Measurements from ENCODE around the gene CTNNA1.
A peak's percentile ranks its signal among the peaks of the same experiment; 100 is the strongest.
"Not testable (repeated sequence)": the region's sequence is repeated elsewhere in the genome, so short reads cannot be mapped to it uniquely, and the experiment has no call there.

The CTNNA1 gene

DNA sequence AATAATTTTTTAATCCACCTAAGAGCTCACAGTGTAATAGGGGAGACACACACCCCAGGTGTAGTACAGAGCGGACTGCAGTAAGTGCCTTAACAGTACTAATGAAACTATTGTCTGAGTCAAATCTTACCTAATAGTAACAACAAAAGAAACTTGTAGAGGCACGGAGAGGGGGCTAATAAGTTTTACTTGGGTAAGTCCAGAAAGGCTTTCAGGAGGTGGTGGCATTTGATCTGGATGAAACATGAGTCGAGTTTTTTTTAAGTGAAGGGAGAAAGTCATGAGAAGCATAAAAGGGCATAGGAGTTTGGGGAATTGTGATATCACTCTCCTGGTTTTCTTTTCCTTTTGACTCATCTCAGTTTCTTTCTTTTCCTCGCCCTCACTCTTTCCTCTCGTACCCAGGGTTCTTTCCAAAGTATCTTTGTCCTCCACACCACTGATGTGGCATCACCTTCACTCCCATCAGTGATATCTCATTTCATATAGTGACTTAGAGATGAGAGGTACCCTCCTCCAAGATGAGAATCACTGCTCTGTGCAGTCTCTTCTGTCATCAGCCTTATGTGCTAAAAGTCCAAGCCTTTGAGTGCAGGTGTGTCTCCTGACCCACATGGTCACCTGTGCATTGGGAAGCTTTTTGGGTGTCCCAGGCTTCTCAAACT is 2.0 kb downstream of the CTNNA1 start:
- Histone ChIP-seq H3K4me3 (peak overlapping the region; percentile 79 to 100), H3K36me3 (peaks cover 7 to 15% (median 9%) of the 10 kb centered on the region in 3 donors), H3K4me1 (peaks cover 0 to 54% (median 30%) of the 10 kb centered on the region in 4 donors), H3K9me3 (no peaks in the 10 kb centered on the region), H3K27ac (peak overlapping the region; percentile 96 to 100), H3K27me3 (no peaks in the 10 kb centered on the region)
- TF ChIP-seq CTCF (IDR thresholded peaks at IDR 0.05): no peak
- DNase-seq: no peak
- intact Hi-C loops (cut with DNase I; ENCODE audit: low total_unique reads): no loop called here

- H3K9me3 ChIP-seq: no peaks in the 10 kb centered on the region
- H3K4me3 ChIP-seq: no peak overlapping the region
- H3K27ac ChIP-seq: no peak overlapping the region
- intact Hi-C loops (cut with DNase I; ENCODE audit: low total_unique reads): no loop called here
- H3K27me3 ChIP-seq: no peaks in the 10 kb centered on the region
- peaks cover 7 to 15% (median 9%) of the 10 kb centered on the region in 3 donors for H3K36me3 ChIP-seq
- H3K4me1 ChIP-seq: peaks cover 4 to 72% (median 45%) of the 10 kb centered on the region in 4 donors
- no peak for TF ChIP-seq CTCF (IDR thresholded peaks at IDR 0.05)
- no peak for DNase-seq
Measured at GRCh38 chr5:138757061-138757776, 4.0 kb downstream of the CTNNA1 start.

- Histone ChIP-seq H3K36me3 (peaks cover 7 to 15% (median 9%) of the 10 kb centered on the region in 3 donors), H3K27me3 (no peaks in the 10 kb centered on the region), H3K9me3 (no peaks in the 10 kb centered on the region), H3K4me3 (no peak overlapping the region), H3K4me1 (peaks cover 4 to 88% (median 41%) of the 10 kb centered on the region in 4 donors), H3K27ac (no peak overlapping the region)
- TF ChIP-seq CTCF (IDR thresholded peaks at IDR 0.05): no peak
- intact Hi-C loops (cut with DNase I; ENCODE audit: low total_unique reads): no loop called here
- DNase-seq: no peak
Measured at GRCh38 chr5:138760448-138761110, 7.4 kb downstream of the CTNNA1 start.

DNA sequence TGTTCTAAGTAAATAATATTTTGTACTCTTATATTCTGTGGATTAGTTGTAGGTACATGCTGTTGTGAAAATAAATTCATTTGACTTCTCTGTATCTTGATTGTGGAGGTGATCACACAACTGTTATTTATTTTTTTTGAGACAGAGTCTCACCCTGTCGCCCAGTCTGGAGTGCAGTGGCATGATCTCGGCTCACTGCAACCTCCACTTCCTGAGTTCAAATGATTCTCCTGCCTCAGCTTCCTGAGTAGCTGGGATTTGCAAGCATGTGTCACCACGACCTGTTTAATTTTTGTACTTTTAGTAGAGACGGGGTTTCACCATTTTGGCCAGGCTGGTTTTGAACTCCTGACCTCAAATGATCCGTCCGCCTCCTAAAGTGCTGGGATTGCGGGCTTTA is 7.9 kb downstream of the CTNNA1 start:
- H3K27me3 ChIP-seq; H3K4me3 ChIP-seq; intact Hi-C loops (cut with DNase I; ENCODE audit: low total_unique reads); H3K9me3 ChIP-seq; DNase-seq: not testable (repeated sequence)
- H3K36me3 ChIP-seq: peaks cover 7 to 15% (median 9%) of the 10 kb centered on the region in 3 donors
- peaks cover 4 to 86% (median 39%) of the 10 kb centered on the region in 4 donors for H3K4me1 ChIP-seq
- H3K27ac ChIP-seq: peak overlapping the region; percentile 6 to 13

- peaks cover 4 to 86% (median 35%) of the 10 kb centered on the region in 4 donors for H3K4me1 ChIP-seq
- intact Hi-C loops (cut with DNase I; ENCODE audit: low total_unique reads); DNase-seq: not testable (repeated sequence)
Measured at GRCh38 chr5:138761670-138762069, 8.4 kb downstream of the CTNNA1 start.

DNA sequence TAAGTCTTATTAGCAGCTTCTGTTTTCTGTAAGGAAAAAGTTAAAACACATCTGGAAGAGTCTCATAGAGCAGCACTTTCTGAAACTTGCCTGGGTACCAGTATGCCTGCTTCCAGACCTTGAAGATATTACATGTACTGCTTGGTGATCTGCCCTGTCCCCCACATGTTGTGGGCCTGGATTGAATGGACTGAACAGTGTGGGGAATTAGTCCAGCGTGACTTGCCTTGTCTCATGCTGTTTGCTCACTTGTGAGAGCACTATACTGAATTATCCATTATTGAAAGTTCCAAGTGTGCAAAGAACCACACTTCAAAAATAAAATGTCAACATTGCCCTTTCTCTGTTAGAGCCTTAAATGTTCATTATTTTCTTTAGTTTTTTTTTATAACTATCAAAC is 8.9 kb downstream of the CTNNA1 start:
- intact Hi-C loops (cut with DNase I; ENCODE audit: low total_unique reads): no loop called here
- Histone ChIP-seq H3K27me3 (no peaks in the 10 kb centered on the region), H3K27ac (no peak overlapping the region), H3K36me3 (peaks cover 7 to 15% (median 9%) of the 10 kb centered on the region in 3 donors), H3K9me3 (no peaks in the 10 kb centered on the region), H3K4me1 (peaks cover 4 to 86% (median 33%) of the 10 kb centered on the region in 4 donors), H3K4me3 (no peak overlapping the region)
- DNase-seq: no peak
- TF ChIP-seq CTCF (IDR thresholded peaks at IDR 0.05): no peak

More at GRCh38 chr5:138761670-138762069, 8.4 kb downstream of the CTNNA1 start:
- H3K27ac ChIP-seq: peak overlapping the region; percentile 6 to 13
- not testable (repeated sequence) for H3K9me3 ChIP-seq, H3K27me3 ChIP-seq, H3K4me3 ChIP-seq
- peaks cover 7 to 15% (median 9%) of the 10 kb centered on the region in 3 donors for H3K36me3 ChIP-seq

All from tibial artery (tissue), 4 donors.